Sigmoid colon (tissue), 4 donors: ENCODE measurements around the gene ACER2.

Experiments
- CTCF ChIP-seq, 4 experiments: fragments of 450-650 bp in 3 of 4; fragments of 200-600 bp in 1 of 4; IDR thresholded peaks; one replicate each; pipeline ENCODE4 v1.5.1; 2016 to 2019; ENCODE audit warnings: antibody characterized with exemption in 4 of 4, mild to moderate bottlenecking in 3 of 4, moderate library complexity in 2 of 4
- EP300 ChIP-seq, 4 donors: sonication (generic); formaldehyde crosslinking; IDR thresholded peaks; one replicate each; pipeline ENCODE4 v1.6.1; 2017; ENCODE audit warnings: antibody characterized with exemption in 4 of 4
- POLR2A ChIP-seq, 2 donors: fragments of 450-650 bp; IDR thresholded peaks; one replicate each; pipeline ENCODE4 v1.6.1; 2016; ENCODE audit warnings: antibody characterized with exemption in 2 of 2, mild to moderate bottlenecking in 2 of 2, moderate library complexity in 2 of 2
- POLR2AphosphoS5 ChIP-seq, 4 donors: sonication (generic); formaldehyde crosslinking; IDR thresholded peaks; one replicate each; pipeline ENCODE4 v1.6.1; 2017; ENCODE audit warnings: antibody characterized with exemption in 4 of 4

- TF ChIP-seq CTCF (IDR thresholded peaks at IDR 0.05) (no peak), POLR2AphosphoS5 (IDR thresholded peaks at IDR 0.05) (no peak), EP300 (IDR thresholded peaks at IDR 0.05) (no peak), POLR2A (IDR thresholded peaks at IDR 0.05) (no peak)
These were observed 1.3 kb downstream of the ACER2 start for GRCh38 chr9:19410195-19410503.
